Ovary (tissue), 3 donors: ENCODE data around the gene C16orf96.
A peak's percentile ranks its signal among the peaks of the same experiment; 100 is the strongest.

ENCODE experiments used
- CTCF ChIP-seq, 3 donors: fragments of 450-650 bp in 2 of 3; fragments of 200-600 bp in 1 of 3; IDR thresholded peaks; one replicate each; pipeline versions ENCODE4 v1.5.1 to v1.8.0; 2016 to 2022; ENCODE audit warnings: antibody characterized with exemption in 3 of 3, mild to moderate bottlenecking in 1 of 3
- POLR2A ChIP-seq: fragments of 450-650 bp; IDR thresholded peaks from one replicate; pipeline ENCODE4 v1.6.1; 2017; ENCODE audit warnings: antibody characterized with exemption, mild to moderate bottlenecking, moderate library complexity
- donor health status: DM: no; HTN: no; CAD: no.

GRCh38 chr16:4624015-4624826 lies 68.1 kb downstream of the C16orf96 start, which contains the start of gene MGRN1:
- TF ChIP-seq CTCF (IDR thresholded peaks at IDR 0.05) (peak; percentile 83 to 88 (median 83)), POLR2A (no peak)
